Osteoblast (primary cell): Measurements from ENCODE around the gene RBM19. TPM values are rescaled to one million over a fixed set of nuclear protein-coding genes. Genes with fewer than 3 reads are reported as not detected.

Experiments used
- DNase-seq: peaks from one replicate; pipeline ENCODE4 v3.0.0; 2011; ENCODE audit warnings: low spot score, mixed read lengths; ENCODE audit not compliant: insufficient read length; ENCODE audit errors: missing footprints
- H2AFZ ChIP-seq: 2 replicates; pipeline ENCODE4 v1.6.0; 2011; ENCODE audit warnings: mild to moderate bottlenecking, low read length
- H3K27ac ChIP-seq: 2 replicates; pipeline ENCODE4 v1.5.1; 2011; ENCODE audit warnings: mild to moderate bottlenecking, low read depth, low read length, moderate library complexity
- H3K27me3 ChIP-seq: 2 replicates; pipeline ENCODE4 v1.6.0; 2012; ENCODE audit warnings: mild to moderate bottlenecking, control low read depth, inconsistent platforms, low read length, moderate library complexity; ENCODE audit not compliant: insufficient read depth
- H3K36me3 ChIP-seq: 2 replicates; pipeline ENCODE4 v1.5.1; 2011; ENCODE audit warnings: mild to moderate bottlenecking, low read length, control low read depth, moderate library complexity; ENCODE audit not compliant: insufficient read depth
- H3K4me1 ChIP-seq: 2 replicates; pipeline ENCODE4 v1.5.1; 2011; ENCODE audit warnings: mild to moderate bottlenecking, low read length, control low read depth, moderate library complexity; ENCODE audit not compliant: insufficient read depth
- H3K4me2 ChIP-seq: 2 replicates; pipeline ENCODE4 v1.6.0; 2011; ENCODE audit warnings: mild to moderate bottlenecking, low read length; ENCODE audit not compliant: insufficient read depth
- H3K4me3 ChIP-seq: fragments of 200-600 bp; sonication (generic); 3 replicates; pipeline ENCODE4 v1.5.1; 2012; ENCODE audit warnings: mild to moderate bottlenecking, low read length, inconsistent platforms; ENCODE audit not compliant: insufficient read depth
- H3K79me2 ChIP-seq: 2 replicates; pipeline ENCODE4 v1.6.0; 2012; ENCODE audit warnings: mild to moderate bottlenecking, low read length, control low read depth, inconsistent platforms; ENCODE audit not compliant: insufficient read depth
- H3K9me3 ChIP-seq: 2 replicates; pipeline ENCODE4 v1.5.1; 2011; ENCODE audit warnings: low read depth, low read length, control low read depth
- H4K20me1 ChIP-seq: 2 replicates; pipeline ENCODE4 v1.6.0; 2012; ENCODE audit warnings: mild to moderate bottlenecking, low read length, control low read depth; ENCODE audit not compliant: insufficient read depth
- total RNA-seq: library from RNA; depleted of rRNA; stranded (reverse); fragments of >200 nt; gene quantifications from 2 replicates; pipeline ENCODE4 v1.2.3, GENCODE V29; 2012
- TF ChIP-seq, protein P1 (sequence below): IDR thresholded peaks from 2 replicates; pipeline ENCODE4 v1.5.1; 2011; ENCODE audit warnings: mild to moderate bottlenecking, low read depth, low read length, moderate library complexity; ENCODE audit errors: extremely low read depth

Gene RBM19
- total RNA-seq, 1 donor, result 27.5 TPM

DNA sequence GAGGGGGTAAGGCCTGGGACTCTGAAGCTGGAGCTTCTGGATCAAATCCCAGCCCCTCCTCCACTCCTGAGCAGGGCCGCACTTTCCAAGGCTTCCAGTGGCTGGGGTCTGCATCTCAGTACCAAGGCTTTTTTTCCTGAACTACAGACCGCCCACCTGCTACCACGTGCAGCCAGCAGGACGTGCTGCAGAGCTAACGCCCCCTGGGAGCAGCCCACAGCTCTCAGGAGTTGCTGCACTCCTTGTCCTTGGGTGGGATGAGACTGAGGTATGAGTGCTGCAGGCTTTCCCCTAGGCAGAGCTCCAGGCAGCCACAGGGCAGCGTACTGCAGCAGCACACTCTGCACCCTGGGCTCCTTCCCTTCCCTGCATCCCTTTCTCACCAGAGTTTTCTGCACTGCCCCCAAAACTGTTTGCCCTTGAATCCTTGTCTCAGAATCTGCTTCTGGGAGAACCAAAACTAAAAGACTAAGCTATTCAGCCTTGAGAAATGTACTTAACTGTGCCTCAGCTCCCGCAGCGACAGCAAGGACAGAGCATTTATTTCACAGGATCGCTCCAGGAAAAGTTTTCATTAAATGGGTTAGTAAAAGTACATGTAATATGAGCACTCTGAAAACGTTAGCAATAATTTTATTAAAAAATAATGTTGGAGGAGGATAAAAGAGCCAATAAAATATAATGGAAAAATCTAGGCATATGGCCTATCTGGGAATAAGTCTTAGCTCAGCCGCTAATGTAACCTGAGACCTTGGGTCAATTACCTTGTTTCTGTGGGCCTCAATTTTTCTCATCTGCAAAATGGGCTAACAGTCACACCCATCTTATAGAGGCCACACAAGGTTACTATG is 25.5 kb downstream of the RBM19 start:
- H3K79me2 ChIP-seq, result no peaks in the 10 kb centered on the region
- peak; percentile 79 for DNase-seq
- H3K36me3 ChIP-seq, result peaks cover 35% of the 10 kb centered on the region
- H3K27ac ChIP-seq, result no peak overlapping the region
- H4K20me1 ChIP-seq, result no peaks in the 10 kb centered on the region
- no peak overlapping the region for H3K4me3 ChIP-seq
- no peaks in the 10 kb centered on the region for H3K4me1 ChIP-seq
- no peaks in the 10 kb centered on the region for H3K9me3 ChIP-seq
- H3K27me3 ChIP-seq, result no peaks in the 10 kb centered on the region
- no peak overlapping the region for H3K4me2 ChIP-seq
- TF ChIP-seq, protein P1, sequence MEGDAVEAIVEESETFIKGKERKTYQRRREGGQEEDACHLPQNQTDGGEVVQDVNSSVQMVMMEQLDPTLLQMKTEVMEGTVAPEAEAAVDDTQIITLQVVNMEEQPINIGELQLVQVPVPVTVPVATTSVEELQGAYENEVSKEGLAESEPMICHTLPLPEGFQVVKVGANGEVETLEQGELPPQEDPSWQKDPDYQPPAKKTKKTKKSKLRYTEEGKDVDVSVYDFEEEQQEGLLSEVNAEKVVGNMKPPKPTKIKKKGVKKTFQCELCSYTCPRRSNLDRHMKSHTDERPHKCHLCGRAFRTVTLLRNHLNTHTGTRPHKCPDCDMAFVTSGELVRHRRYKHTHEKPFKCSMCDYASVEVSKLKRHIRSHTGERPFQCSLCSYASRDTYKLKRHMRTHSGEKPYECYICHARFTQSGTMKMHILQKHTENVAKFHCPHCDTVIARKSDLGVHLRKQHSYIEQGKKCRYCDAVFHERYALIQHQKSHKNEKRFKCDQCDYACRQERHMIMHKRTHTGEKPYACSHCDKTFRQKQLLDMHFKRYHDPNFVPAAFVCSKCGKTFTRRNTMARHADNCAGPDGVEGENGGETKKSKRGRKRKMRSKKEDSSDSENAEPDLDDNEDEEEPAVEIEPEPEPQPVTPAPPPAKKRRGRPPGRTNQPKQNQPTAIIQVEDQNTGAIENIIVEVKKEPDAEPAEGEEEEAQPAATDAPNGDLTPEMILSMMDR, result no peak
- H2AFZ ChIP-seq, result no peak overlapping the region

DNA sequence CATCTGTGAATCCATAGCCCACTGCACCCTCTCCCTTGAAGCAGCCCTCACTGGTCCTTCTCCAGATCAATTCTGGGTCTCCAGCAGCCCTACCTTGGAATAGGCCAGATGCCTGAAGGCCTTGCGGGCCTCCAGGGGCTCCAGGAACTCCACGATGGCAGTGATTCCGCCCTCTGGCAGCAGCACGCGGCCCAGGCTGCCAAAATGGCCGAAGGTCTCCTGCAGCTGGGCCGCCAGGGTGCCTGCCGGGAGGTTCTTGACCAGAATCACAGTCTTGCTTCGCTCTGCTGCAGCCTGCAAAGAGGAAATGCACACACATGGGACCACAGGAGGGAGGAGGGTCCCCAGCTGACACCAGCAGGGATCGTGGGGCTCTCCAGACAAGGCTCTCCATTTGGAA is 26.3 kb downstream of the RBM19 start:
- TF ChIP-seq, protein P1, result no peak
- Histone ChIP-seq H4K20me1 (no peaks in the 10 kb centered on the region), H3K4me1 (no peaks in the 10 kb centered on the region), H3K4me2 (no peak overlapping the region), H3K4me3 (no peak overlapping the region), H3K36me3 (peaks cover 29% of the 10 kb centered on the region), H2AFZ (no peak overlapping the region), H3K9me3 (no peaks in the 10 kb centered on the region), H3K27me3 (no peaks in the 10 kb centered on the region), H3K27ac (no peak overlapping the region), H3K79me2 (no peaks in the 10 kb centered on the region)
- peak; percentile 76 for DNase-seq

DNA sequence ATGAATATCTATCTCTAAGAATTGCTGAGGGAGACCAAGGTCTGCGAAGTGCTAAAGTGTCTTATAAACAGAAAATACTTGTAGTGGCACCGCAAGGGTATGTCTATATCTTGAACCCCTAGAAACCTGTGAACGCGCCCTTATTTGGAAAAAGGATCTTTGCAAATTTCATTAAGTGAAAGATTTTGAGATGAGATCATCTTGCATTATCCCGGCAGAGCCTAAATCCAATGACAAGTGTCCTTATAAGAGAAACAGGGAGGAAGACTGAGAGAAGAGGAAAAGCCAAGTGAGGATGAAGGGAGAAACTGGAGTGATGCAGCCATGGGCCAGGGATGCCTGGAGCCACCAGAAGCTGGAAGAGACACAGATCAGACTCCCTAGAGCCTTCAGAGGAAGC is 27.7 kb downstream of the RBM19 start:
- H3K4me1 ChIP-seq, result no peaks in the 10 kb centered on the region
- peak; percentile 18 for DNase-seq
- H3K4me2 ChIP-seq, result no peak overlapping the region
- H4K20me1 ChIP-seq, result no peaks in the 10 kb centered on the region
- H2AFZ ChIP-seq, result no peak overlapping the region
- no peaks in the 10 kb centered on the region for H3K9me3 ChIP-seq
- no peaks in the 10 kb centered on the region for H3K79me2 ChIP-seq
- TF ChIP-seq, protein P1, result no peak
- H3K27ac ChIP-seq, result no peak overlapping the region
- H3K27me3 ChIP-seq, result no peaks in the 10 kb centered on the region
- no peak overlapping the region for H3K4me3 ChIP-seq
- peaks cover 34% of the 10 kb centered on the region for H3K36me3 ChIP-seq

DNA sequence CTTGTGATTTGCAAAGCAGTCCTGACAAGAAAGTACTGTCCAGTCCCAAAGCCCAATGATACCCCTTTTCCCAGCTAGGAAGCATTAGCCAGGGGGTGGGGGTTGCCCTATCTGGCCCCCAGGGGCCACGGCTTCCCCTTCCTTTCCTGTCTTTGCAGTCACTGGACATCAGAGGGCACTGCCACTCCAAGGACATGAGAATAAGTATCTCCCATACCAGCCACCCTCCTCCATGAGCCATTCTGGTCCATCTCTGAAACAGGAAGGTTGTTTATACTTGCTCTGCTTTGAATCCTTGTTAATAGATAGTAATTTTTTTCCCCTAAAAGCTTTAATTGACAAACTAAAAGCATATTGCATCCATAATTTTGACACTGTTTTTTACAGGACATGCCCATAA is 29.7 kb downstream of the RBM19 start:
- no peaks in the 10 kb centered on the region for H4K20me1 ChIP-seq
- no peak overlapping the region for H3K4me3 ChIP-seq
- H3K27me3 ChIP-seq, result no peaks in the 10 kb centered on the region
- H3K79me2 ChIP-seq, result no peaks in the 10 kb centered on the region
- H3K27ac ChIP-seq, result no peak overlapping the region
- H3K36me3 ChIP-seq, result peaks cover 21% of the 10 kb centered on the region
- no peak for DNase-seq
- peaks cover 13% of the 10 kb centered on the region for H3K4me1 ChIP-seq
- H2AFZ ChIP-seq, result no peak overlapping the region
- TF ChIP-seq, protein P1, result no peak
- no peak overlapping the region for H3K4me2 ChIP-seq
- no peaks in the 10 kb centered on the region for H3K9me3 ChIP-seq
